WERI-Rb-1 (cell line): ENCODE measurements around the gene PREPL.
"Not testable (repeated sequence)": the region's sequence is repeated elsewhere in the genome, so short reads cannot be mapped to it uniquely, and the experiment has no call there.

ENCODE experiments used
- DNase-seq: peaks from one replicate; pipeline ENCODE4 v3.0.0-alpha.2; 2020
- H3K27ac ChIP-seq: fragments of 250-450 bp; sonication (Bioruptor Pico); 2 replicates; pipeline ENCODE4 v1.5.1; 2020; ENCODE audit warnings: mild to moderate bottlenecking, moderate library complexity
- H3K27me3 ChIP-seq: fragments of 250-450 bp; sonication (Bioruptor Pico); 2 replicates; pipeline ENCODE4 v1.5.1; 2021; ENCODE audit warnings: mild to moderate bottlenecking, low read depth, moderate library complexity; ENCODE audit not compliant: insufficient read depth, severe bottlenecking
- H3K36me3 ChIP-seq: fragments of 250-450 bp; sonication (Bioruptor Pico); 2 replicates; pipeline ENCODE4 v1.5.1; 2020; ENCODE audit warnings: mild to moderate bottlenecking, moderate library complexity
- H3K4me3 ChIP-seq: 2 replicates; pipeline ENCODE4 v1.5.1; 2011; ENCODE audit warnings: low read depth, mild to moderate bottlenecking, control low read depth, low read length
- H3K9me3 ChIP-seq: fragments of 250-450 bp; sonication (Bioruptor Pico); 2 replicates; pipeline ENCODE4 v1.5.1; 2021; ENCODE audit warnings: mild to moderate bottlenecking, moderate library complexity; ENCODE audit not compliant: severe bottlenecking
- TF ChIP-seq, protein P1 (sequence below): IDR thresholded peaks from 2 replicates; pipeline ENCODE4 v1.5.1; 2011; ENCODE audit warnings: low read depth, mild to moderate bottlenecking, control low read depth, inconsistent platforms, low read length

PREPL gene

DNA sequence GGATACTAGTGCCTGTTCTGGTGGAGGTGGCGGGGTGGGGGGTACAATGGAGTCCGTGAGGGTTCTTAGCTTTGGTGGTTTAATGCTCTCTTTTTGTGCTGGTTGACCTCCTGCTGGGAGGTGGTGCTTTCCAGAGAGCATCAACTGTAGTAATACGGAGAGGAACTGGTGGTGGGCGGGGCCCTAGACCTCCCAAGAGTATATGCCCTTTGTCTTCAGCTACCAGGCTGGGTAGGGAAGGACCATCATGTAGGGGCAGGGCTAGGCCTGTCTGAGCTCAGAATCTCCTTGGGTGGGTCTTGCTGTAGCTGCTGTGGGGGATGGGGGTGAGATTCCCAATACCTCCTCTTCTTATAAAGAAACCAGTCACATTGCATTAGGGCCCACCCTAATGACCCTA, 27.6 kb upstream of the PREPL start:
- TF ChIP-seq, protein P1, sequence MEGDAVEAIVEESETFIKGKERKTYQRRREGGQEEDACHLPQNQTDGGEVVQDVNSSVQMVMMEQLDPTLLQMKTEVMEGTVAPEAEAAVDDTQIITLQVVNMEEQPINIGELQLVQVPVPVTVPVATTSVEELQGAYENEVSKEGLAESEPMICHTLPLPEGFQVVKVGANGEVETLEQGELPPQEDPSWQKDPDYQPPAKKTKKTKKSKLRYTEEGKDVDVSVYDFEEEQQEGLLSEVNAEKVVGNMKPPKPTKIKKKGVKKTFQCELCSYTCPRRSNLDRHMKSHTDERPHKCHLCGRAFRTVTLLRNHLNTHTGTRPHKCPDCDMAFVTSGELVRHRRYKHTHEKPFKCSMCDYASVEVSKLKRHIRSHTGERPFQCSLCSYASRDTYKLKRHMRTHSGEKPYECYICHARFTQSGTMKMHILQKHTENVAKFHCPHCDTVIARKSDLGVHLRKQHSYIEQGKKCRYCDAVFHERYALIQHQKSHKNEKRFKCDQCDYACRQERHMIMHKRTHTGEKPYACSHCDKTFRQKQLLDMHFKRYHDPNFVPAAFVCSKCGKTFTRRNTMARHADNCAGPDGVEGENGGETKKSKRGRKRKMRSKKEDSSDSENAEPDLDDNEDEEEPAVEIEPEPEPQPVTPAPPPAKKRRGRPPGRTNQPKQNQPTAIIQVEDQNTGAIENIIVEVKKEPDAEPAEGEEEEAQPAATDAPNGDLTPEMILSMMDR = no peak
- no peak for DNase-seq
- no peak overlapping the region for H3K27ac ChIP-seq
- no peak overlapping the region for H3K4me3 ChIP-seq
- no peaks in the 10 kb centered on the region for H3K36me3 ChIP-seq
- no peaks in the 10 kb centered on the region for H3K27me3 ChIP-seq
- no peaks in the 10 kb centered on the region for H3K9me3 ChIP-seq

DNA sequence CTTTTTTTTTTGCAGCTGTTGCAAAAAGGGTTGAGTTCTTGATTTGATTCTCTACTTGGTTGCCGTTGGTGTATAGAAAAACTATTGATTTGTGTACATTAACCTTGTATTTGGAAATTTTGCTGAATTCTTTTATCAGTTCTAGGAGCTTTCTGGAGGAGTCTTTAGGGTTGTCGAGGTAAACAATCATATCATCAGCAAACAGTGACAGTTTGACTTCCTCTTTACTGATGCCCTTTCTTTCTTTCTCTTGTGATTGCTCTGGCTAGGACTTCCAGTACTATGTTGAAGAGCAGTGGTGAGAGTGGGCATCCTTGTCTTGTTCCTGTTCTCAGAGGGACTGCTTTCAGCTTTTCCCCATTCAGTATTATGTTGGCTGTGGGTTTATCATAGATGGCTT, 23.9 kb upstream of the PREPL start:
- H3K27ac ChIP-seq, H3K36me3 ChIP-seq, H3K9me3 ChIP-seq, H3K4me3 ChIP-seq, DNase-seq, H3K27me3 ChIP-seq: not testable (repeated sequence)

GRCh38 chr2:44377486-44377885, 16.2 kb upstream of the PREPL start:
- no peak for DNase-seq
- Histone ChIP-seq H3K27ac (no peak overlapping the region), H3K36me3 (peaks cover 4% of the 10 kb centered on the region; the same call in 1 of the 2 replicates), H3K9me3 (no peaks in the 10 kb centered on the region), H3K27me3 (no peaks in the 10 kb centered on the region), H3K4me3 (no peak overlapping the region)
- TF ChIP-seq, protein P1 = no peak

GRCh38 chr2:44372246-44372645, 11.0 kb upstream of the PREPL start:
- Histone ChIP-seq H3K4me3 (no peak overlapping the region), H3K9me3 (no peaks in the 10 kb centered on the region), H3K36me3 (peaks cover 4% of the 10 kb centered on the region; the same call in 1 of the 2 replicates), H3K27ac (no peak overlapping the region), H3K27me3 (no peaks in the 10 kb centered on the region)
- DNase-seq = no peak
- TF ChIP-seq, protein P1 = no peak

GRCh38 chr2:44371445-44371844, 10.2 kb upstream of the PREPL start:
- no peak overlapping the region for H3K27ac ChIP-seq
- H3K27me3 ChIP-seq = no peaks in the 10 kb centered on the region
- no peaks in the 10 kb centered on the region for H3K9me3 ChIP-seq
- no peak for DNase-seq
- H3K36me3 ChIP-seq = peaks cover 4% of the 10 kb centered on the region; the same call in 1 of the 2 replicates
- no peak overlapping the region for H3K4me3 ChIP-seq
- TF ChIP-seq, protein P1 = no peak

GRCh38 chr2:44369392-44369791, 8.1 kb upstream of the PREPL start:
- TF ChIP-seq, protein P1 = no peak
- Histone ChIP-seq H3K36me3 (peaks cover 3% of the 10 kb centered on the region; the same call in 1 of the 2 replicates), H3K27me3 (no peaks in the 10 kb centered on the region), H3K9me3 (no peaks in the 10 kb centered on the region), H3K4me3 (no peak overlapping the region), H3K27ac (no peak overlapping the region)
- no peak for DNase-seq
